Thyroid gland (tissue), 4 donors: Measurements from ENCODE around the gene FAM20B.

Experiments
- POLR2A ChIP-seq, 2 donors: fragments of 450-650 bp; IDR thresholded peaks; one replicate each; pipeline ENCODE4 v1.6.1; 2017; ENCODE audit warnings: antibody characterized with exemption in 2 of 2, mild to moderate bottlenecking in 2 of 2, moderate library complexity in 1 of 2
- TF ChIP-seq, protein P1 (sequence below), 6 experiments: fragments of 200-600 bp in 3 of 6; fragments of 450-650 bp in 3 of 6; sonication (generic) in 3 of 6; IDR thresholded peaks; one replicate each; pipeline ENCODE4 v1.5.1; 2016 to 2019; ENCODE audit warnings: antibody characterized with exemption in 6 of 6, mild to moderate bottlenecking in 2 of 6, inconsistent platforms in 1 of 6, moderate library complexity in 1 of 6

DNA sequence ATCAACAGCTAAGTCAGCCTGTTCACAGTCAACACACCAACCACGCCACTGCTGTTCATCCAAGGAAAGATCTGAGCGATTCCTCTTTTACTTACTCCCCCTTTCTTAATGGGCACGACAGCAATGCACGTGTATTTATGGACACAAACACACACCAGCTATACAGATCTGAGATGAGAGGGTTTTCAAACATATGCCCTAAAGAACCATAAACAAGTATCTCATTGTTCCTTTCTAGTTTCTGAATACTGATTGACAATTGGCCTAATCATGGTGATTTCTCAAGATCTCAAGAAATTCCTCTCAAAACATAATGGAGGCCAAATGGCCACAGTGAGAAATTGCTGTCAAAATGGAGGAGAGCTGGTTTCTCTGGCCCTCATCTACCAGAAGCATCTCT is 74.2 kb downstream of the FAM20B start:
- TF ChIP-seq, protein P1, sequence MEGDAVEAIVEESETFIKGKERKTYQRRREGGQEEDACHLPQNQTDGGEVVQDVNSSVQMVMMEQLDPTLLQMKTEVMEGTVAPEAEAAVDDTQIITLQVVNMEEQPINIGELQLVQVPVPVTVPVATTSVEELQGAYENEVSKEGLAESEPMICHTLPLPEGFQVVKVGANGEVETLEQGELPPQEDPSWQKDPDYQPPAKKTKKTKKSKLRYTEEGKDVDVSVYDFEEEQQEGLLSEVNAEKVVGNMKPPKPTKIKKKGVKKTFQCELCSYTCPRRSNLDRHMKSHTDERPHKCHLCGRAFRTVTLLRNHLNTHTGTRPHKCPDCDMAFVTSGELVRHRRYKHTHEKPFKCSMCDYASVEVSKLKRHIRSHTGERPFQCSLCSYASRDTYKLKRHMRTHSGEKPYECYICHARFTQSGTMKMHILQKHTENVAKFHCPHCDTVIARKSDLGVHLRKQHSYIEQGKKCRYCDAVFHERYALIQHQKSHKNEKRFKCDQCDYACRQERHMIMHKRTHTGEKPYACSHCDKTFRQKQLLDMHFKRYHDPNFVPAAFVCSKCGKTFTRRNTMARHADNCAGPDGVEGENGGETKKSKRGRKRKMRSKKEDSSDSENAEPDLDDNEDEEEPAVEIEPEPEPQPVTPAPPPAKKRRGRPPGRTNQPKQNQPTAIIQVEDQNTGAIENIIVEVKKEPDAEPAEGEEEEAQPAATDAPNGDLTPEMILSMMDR (IDR thresholded peaks at IDR 0.05): no peak
- no peak for TF ChIP-seq POLR2A (IDR thresholded peaks at IDR 0.05)
